Prostate gland (tissue), 2 donors: ENCODE results near the gene MICAL1. TPM values are rescaled to one million over a fixed set of nuclear protein-coding genes. Genes with fewer than 3 reads are reported as not detected.

Experiments used
- DNase-seq: peaks from one replicate; pipeline ENCODE4 v3.0.0-alpha.2; 2019; ENCODE audit warnings: low spot score
- H3K27ac ChIP-seq, 2 donors: fragments of 200-600 bp; sonication (generic); 2 replicates each; pipeline ENCODE4 v1.5.1; 2017 to 2019
- H3K27me3 ChIP-seq: fragments of 200-600 bp; sonication (generic); replicated peaks from 2 replicates; pipeline ENCODE4 v1.5.1; 2019; ENCODE audit not compliant: insufficient read depth
- H3K36me3 ChIP-seq, 2 donors: fragments of 200-600 bp; sonication (generic); 1 replicate in 1 of 2; 2 replicates in 1 of 2; pipeline versions ENCODE4 v1.5.1 to v1.8.1; 2017 to 2019
- H3K4me1 ChIP-seq: fragments of 200-600 bp; sonication (generic); replicated peaks from 2 replicates; pipeline ENCODE4 v1.5.1; 2019
- H3K4me3 ChIP-seq, 2 donors: fragments of 200-600 bp; sonication (generic); 2 replicates each; pipeline ENCODE4 v1.5.1; 2017 to 2019
- H3K9me3 ChIP-seq: fragments of 200-600 bp; sonication (generic); 2 replicates; pipeline ENCODE4 v1.5.1; 2017
- POLR2A ChIP-seq: fragments of 450-650 bp; IDR thresholded peaks from one replicate; pipeline ENCODE4 v1.6.1; 2016; ENCODE audit warnings: antibody characterized with exemption, mild to moderate bottlenecking
- POLR2AphosphoS5 ChIP-seq: sonication (generic); formaldehyde crosslinking; IDR thresholded peaks from one replicate; pipeline ENCODE4 v1.6.1; 2017; ENCODE audit warnings: antibody characterized with exemption
- WGBS: methylation state at CpG from one replicate; pipeline ENCODE4 v1.1.5; 2018; 5-methylcytosine and 5-hydroxymethylcytosine counted together
- intact Hi-C: fragments of 100-400 bp; cut with DNase I; formaldehyde crosslinking; loops from one replicate; pipeline ENCODE4 v1.14.2; 2022
- total RNA-seq, 2 donors: library from RNA; depleted of rRNA; stranded (reverse); fragments of >200 nt; gene quantifications; one replicate each; pipeline ENCODE4 v1.1.0, GENCODE V29; 2016
- TF ChIP-seq, protein P1 (sequence below), 4 experiments: fragments of 200-600 bp in 2 of 4; fragments of 450-650 bp in 2 of 4; sonication (generic) in 2 of 4; IDR thresholded peaks; 1 replicate in 3 of 4; 2 replicates in 1 of 4; pipeline ENCODE4 v1.5.1; 2016 to 2019; ENCODE audit warnings: antibody characterized with exemption in 4 of 4, mild to moderate bottlenecking in 2 of 4, moderate library complexity in 2 of 4

The MICAL1 gene
- total RNA-seq, 2 donors from 2014 or later, result 13.9 to 55.4 TPM

DNA sequence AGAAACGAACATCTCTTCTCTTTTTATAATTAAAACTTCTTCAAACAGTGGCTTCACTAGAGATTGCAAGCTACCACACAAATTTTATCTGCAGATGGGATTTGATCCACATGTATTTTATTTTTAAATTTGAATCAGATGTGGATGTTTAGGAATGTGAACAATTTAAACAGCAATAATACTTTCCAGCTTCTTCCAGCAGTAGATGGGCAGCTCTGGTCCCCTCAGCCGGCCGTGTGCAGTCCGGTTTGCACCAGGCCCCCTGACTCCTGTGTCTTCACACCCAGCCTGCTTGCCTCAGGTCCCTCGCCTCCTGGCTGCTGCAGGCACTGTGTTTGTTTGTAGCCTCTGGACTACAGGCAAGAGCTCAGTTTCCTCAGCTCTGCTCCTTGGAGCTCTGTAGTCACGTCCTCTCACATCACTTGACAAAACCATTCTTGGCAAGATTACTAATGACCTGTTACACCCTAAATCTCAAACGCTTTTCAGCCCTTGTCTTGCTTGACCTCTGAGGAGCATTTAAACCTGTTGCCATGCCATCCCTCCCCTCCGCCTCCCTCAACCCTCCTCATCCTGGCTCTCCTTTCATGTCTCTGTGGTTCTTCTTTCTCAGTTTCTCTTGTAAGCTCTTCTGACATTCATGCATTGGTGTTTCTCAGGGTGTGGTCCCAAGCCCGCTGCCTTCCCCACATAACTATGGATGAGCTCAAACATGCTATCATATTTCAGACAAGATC lies 40.6 kb upstream of the MICAL1 start:
- no peak overlapping the region for H3K27ac ChIP-seq
- no peaks in the 10 kb centered on the region for H3K27me3 ChIP-seq
- intact Hi-C loops, result no loop called here
- 85% methylated on average over 9 of the region's 9 CpGs for WGBS
- H3K9me3 ChIP-seq, result no peaks in the 10 kb centered on the region
- no peaks in the 10 kb centered on the region for H3K36me3 ChIP-seq
- DNase-seq, result no peak
- H3K4me3 ChIP-seq, result no peak overlapping the region
- TF ChIP-seq POLR2A (no peak), POLR2AphosphoS5 (no peak)
- TF ChIP-seq, protein P1, sequence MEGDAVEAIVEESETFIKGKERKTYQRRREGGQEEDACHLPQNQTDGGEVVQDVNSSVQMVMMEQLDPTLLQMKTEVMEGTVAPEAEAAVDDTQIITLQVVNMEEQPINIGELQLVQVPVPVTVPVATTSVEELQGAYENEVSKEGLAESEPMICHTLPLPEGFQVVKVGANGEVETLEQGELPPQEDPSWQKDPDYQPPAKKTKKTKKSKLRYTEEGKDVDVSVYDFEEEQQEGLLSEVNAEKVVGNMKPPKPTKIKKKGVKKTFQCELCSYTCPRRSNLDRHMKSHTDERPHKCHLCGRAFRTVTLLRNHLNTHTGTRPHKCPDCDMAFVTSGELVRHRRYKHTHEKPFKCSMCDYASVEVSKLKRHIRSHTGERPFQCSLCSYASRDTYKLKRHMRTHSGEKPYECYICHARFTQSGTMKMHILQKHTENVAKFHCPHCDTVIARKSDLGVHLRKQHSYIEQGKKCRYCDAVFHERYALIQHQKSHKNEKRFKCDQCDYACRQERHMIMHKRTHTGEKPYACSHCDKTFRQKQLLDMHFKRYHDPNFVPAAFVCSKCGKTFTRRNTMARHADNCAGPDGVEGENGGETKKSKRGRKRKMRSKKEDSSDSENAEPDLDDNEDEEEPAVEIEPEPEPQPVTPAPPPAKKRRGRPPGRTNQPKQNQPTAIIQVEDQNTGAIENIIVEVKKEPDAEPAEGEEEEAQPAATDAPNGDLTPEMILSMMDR (IDR thresholded peaks at IDR 0.05), result no peak
- no peaks in the 10 kb centered on the region for H3K4me1 ChIP-seq

DNA sequence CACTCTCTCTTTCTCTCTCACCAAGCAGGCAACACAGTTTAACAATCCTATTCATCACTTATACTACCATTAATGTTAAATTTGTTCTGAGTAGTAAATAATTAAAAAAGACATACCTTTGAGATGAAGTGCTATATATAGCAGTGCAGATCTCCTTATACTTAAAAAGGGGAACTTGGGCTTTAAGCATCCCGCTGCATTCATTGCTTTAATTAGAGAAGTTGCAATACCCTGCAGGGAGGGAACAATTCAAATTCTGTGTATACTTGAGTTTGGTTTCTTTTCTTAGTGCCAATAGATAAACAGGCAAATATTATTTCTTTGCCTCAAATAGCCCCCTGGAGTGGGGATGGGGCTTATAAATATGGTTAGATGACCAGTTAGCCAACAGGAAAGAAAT lies 38.3 kb upstream of the MICAL1 start:
- intact Hi-C loops, result no loop called here
- H3K4me1 ChIP-seq, result no peaks in the 10 kb centered on the region
- no peak overlapping the region for H3K4me3 ChIP-seq
- TF ChIP-seq POLR2A, result no peak
- TF ChIP-seq, protein P1 (IDR thresholded peaks at IDR 0.05), result no peak
- TF ChIP-seq POLR2AphosphoS5, result no peak
- no peaks in the 10 kb centered on the region for H3K27me3 ChIP-seq
- H3K27ac ChIP-seq, result no peak overlapping the region
- 87% methylated on average over 1 of the region's 1 CpG for WGBS
- H3K36me3 ChIP-seq, result no peaks in the 10 kb centered on the region
- DNase-seq, result no peak
- H3K9me3 ChIP-seq, result no peaks in the 10 kb centered on the region

DNA sequence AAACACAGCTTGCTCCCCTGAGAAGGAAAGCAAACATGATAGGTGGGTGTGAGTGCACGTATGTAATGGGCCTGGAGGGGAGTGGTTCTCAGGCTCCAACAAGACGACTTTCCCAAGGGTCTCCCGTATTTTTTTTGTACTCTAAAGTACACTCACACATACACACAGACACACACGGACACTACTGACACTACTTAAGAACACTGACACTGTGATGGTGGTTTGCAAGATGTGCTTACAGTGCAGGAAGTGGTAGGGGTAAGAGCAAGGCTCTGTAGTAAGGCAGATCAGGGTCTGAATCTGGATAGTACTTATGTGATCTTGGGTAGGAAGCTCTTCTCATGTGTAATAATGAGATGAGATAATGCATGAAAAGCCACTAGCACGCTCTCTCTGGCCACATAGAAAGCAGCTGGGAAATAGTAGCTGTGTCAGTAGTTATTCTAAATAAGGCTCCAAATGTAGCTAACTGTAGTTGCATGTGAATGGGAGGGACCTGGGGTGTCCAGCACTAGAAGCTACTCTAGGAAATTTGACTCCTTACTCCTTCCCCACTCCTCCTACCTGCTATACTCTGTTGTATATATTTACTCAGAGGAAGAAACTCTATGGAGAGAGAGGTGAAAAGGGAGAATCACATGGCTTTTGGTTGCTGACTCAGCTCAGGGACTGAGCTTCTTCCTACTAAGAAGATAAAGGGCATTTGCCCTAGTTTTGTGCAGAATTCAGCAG lies 35.8 kb upstream of the MICAL1 start:
- no peak for DNase-seq
- Histone ChIP-seq H3K27ac (no peak overlapping the region), H3K36me3 (no peaks in the 10 kb centered on the region), H3K4me1 (no peaks in the 10 kb centered on the region), H3K4me3 (no peak overlapping the region), H3K27me3 (no peaks in the 10 kb centered on the region), H3K9me3 (no peaks in the 10 kb centered on the region)
- TF ChIP-seq, protein P1 (IDR thresholded peaks at IDR 0.05), result no peak
- TF ChIP-seq POLR2A, result no peak
- no peak for TF ChIP-seq POLR2AphosphoS5
- WGBS, result 49% methylated on average over 5 of the region's 5 CpGs
- intact Hi-C loops, result no loop called here

DNA sequence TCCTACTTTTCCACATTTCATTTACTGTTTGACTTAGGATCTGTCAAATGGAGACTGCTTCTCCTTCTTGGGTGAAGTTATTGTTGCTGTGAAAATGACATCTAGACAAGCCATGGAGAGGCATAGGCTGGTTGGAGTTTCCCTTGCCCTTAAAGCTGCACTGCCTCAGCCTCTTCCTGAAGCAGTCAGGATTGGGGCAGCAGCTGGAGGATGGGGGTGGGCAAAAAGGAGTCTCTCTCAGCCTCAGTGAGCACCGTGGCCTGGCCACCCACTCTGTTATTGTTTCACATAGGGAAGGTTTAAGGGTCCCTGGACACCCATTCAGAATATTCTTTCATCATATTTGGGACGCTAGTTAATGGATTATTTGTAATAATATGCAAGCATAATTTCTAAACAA lies 35.1 kb upstream of the MICAL1 start:
- Histone ChIP-seq H3K4me1 (no peaks in the 10 kb centered on the region), H3K36me3 (no peaks in the 10 kb centered on the region), H3K27me3 (no peaks in the 10 kb centered on the region), H3K27ac (no peak overlapping the region), H3K4me3 (no peak overlapping the region), H3K9me3 (no peaks in the 10 kb centered on the region)
- TF ChIP-seq POLR2A, result no peak
- TF ChIP-seq POLR2AphosphoS5, result no peak
- TF ChIP-seq, protein P1 (IDR thresholded peaks at IDR 0.05), result no peak
- intact Hi-C loops, result no loop called here
- DNase-seq, result no peak
- WGBS, result 74% methylated on average over 2 of the region's 2 CpGs

DNA sequence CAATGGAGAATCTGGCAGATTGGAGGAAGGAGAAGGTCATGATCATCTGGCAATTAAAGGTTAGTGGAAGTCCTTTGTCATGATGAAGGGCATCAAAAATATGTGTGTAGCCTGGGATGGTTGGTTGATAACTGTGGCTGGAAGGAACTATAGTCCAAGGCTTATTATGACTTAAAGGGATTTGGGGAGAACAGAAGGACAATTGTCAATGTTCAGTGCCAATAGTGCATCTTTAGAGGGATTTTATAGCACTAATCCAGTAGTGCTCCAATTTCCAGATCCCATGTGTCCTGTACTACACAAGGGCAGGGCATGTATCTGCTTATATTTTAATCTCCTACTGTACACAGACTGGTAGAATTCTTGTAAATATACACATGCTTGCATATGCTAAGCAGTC lies 32.4 kb upstream of the MICAL1 start:
- TF ChIP-seq, protein P1 (IDR thresholded peaks at IDR 0.05), result no peak
- TF ChIP-seq POLR2A (no peak), POLR2AphosphoS5 (no peak)
- no peaks in the 10 kb centered on the region for H3K9me3 ChIP-seq
- intact Hi-C loops, result no loop called here
- no peaks in the 10 kb centered on the region for H3K4me1 ChIP-seq
- no peak overlapping the region for H3K4me3 ChIP-seq
- DNase-seq, result no peak
- no peaks in the 10 kb centered on the region for H3K27me3 ChIP-seq
- H3K27ac ChIP-seq, result no peak overlapping the region
- H3K36me3 ChIP-seq, result no peaks in the 10 kb centered on the region
